Fibroblast of mammary gland (primary cell): ENCODE measurements around the gene CRIP1.

ENCODE experiments used
- DNase-seq: peaks from one replicate; pipeline ENCODE4 v3.0.0-alpha.2; 2010; ENCODE audit warnings: low read depth
- H3K4me3 ChIP-seq: 2 replicates; pipeline ENCODE4 v1.5.1; 2011; ENCODE audit warnings: low read depth, mild to moderate bottlenecking, low read length, moderate library complexity; ENCODE audit not compliant: control insufficient read depth
- CTCF ChIP-seq: conservative IDR thresholded peaks from 2 replicates; pipeline ENCODE4 v1.5.1; 2011; ENCODE audit warnings: low read depth, low read length, inconsistent platforms; ENCODE audit not compliant: control insufficient read depth, insufficient read depth

The CRIP1 gene

GRCh38 chr14:105440554-105440900 is 46.2 kb upstream of the CRIP1 start:
- no peak overlapping the region for H3K4me3 ChIP-seq
- no peak for TF ChIP-seq CTCF
- no peak for DNase-seq

GRCh38 chr14:105440992-105441391 is 45.7 kb upstream of the CRIP1 start:
- no peak for DNase-seq

GRCh38 chr14:105442125-105442524 is 44.6 kb upstream of the CRIP1 start:
- no peak overlapping the region for H3K4me3 ChIP-seq
- DNase-seq, result no peak
- TF ChIP-seq CTCF, result no peak

More at GRCh38 chr14:105440992-105441391, 45.7 kb upstream of the CRIP1 start:
- no peak for TF ChIP-seq CTCF
- no peak overlapping the region for H3K4me3 ChIP-seq

GRCh38 chr14:105442834-105443233 is 43.9 kb upstream of the CRIP1 start:
- H3K4me3 ChIP-seq, result no peak overlapping the region
- no peak for DNase-seq
- TF ChIP-seq CTCF, result no peak

- H3K4me3 ChIP-seq, result no peak overlapping the region
- no peak for TF ChIP-seq CTCF
- DNase-seq, result no peak
These were observed 41.8 kb upstream of the CRIP1 start for GRCh38 chr14:105444859-105445258.

GRCh38 chr14:105445290-105445689 is 41.4 kb upstream of the CRIP1 start:
- TF ChIP-seq CTCF, result no peak
- no peak overlapping the region for H3K4me3 ChIP-seq
- DNase-seq, result no peak
